Activated naive CD4-positive, alpha-beta T cell (primary cell): ENCODE results near the gene GNAS.
"Not testable (repeated sequence)": the region's sequence is repeated elsewhere in the genome, so short reads cannot be mapped to it uniquely, and the experiment has no call there.

Experiments
- DNase-seq, 4 experiments: peaks; one replicate each; lab custom pipeline; 2025; lab: John Stamatoyannopoulos, UW

Gene GNAS

GRCh38 chr20:58828136-58828535, 24.4 kb upstream of the GNAS start:
- DNase-seq = no peak

GRCh38 chr20:58828804-58829203, 23.7 kb upstream of the GNAS start:
- DNase-seq = not testable (repeated sequence)

- no peak for DNase-seq
Measured at GRCh38 chr20:58829531-58829941, 23.0 kb upstream of the GNAS start.

- DNase-seq = no peak
Measured at GRCh38 chr20:58832457-58832856, 20.1 kb upstream of the GNAS start.

GRCh38 chr20:58833921-58834320, 18.6 kb upstream of the GNAS start:
- DNase-seq = no peak

GRCh38 chr20:58835231-58835630, 17.3 kb upstream of the GNAS start:
- no peak for DNase-seq

- no peak for DNase-seq
Measured at GRCh38 chr20:58836616-58837204, 15.8 kb upstream of the GNAS start.

- DNase-seq = no peak
Measured at GRCh38 chr20:58837717-58838116, 14.8 kb upstream of the GNAS start.

GRCh38 chr20:58838174-58838573, 14.3 kb upstream of the GNAS start:
- no peak for DNase-seq

- peak in 1 of 4 experiments; percentile 37 for DNase-seq
Measured at GRCh38 chr20:58839474-58839874, 13.0 kb upstream of the GNAS start.

GRCh38 chr20:58839991-58840747, 12.3 kb upstream of the GNAS start:
- DNase-seq = no peak

GRCh38 chr20:58840816-58841538, 11.5 kb upstream of the GNAS start:
- no peak for DNase-seq

GRCh38 chr20:58841539-58842264, 10.8 kb upstream of the GNAS start:
- no peak for DNase-seq

GRCh38 chr20:58842276-58842675, 10.2 kb upstream of the GNAS start:
- DNase-seq = no peak

GRCh38 chr20:58843128-58843556, 9.4 kb upstream of the GNAS start:
- DNase-seq = no peak

- DNase-seq = no peak
Measured at GRCh38 chr20:58845706-58846105, 6.8 kb upstream of the GNAS start.

- no peak for DNase-seq
Measured at GRCh38 chr20:58847463-58847862, 5.1 kb upstream of the GNAS start.

GRCh38 chr20:58850693-58851174, 1.8 kb upstream of the GNAS start, which contains the start of gene GNAS-AS1:
Gene GNAS-AS1 (minus strand): TSS chr20:58850902.
- DNase-seq = peak; percentile 51 to 69 (median 61)

GRCh38 chr20:58851221-58851968, 1.1 kb upstream of the GNAS start:
- DNase-seq = no peak

GRCh38 chr20:58851969-58852458, 502 bp upstream of the GNAS start:
- DNase-seq = no peak

GRCh38 chr20:58853466-58853865, 950 bp downstream of the GNAS start:
- no peak for DNase-seq
